Measurements from ENCODE around the gene CCNH. TPM values are rescaled to one million over a fixed set of nuclear protein-coding genes. Genes with fewer than 3 reads are reported as not detected.

Gene CCNH
- total RNA-seq, 1 experiment from 2014 or later, result 63.2 TPM

DNA sequence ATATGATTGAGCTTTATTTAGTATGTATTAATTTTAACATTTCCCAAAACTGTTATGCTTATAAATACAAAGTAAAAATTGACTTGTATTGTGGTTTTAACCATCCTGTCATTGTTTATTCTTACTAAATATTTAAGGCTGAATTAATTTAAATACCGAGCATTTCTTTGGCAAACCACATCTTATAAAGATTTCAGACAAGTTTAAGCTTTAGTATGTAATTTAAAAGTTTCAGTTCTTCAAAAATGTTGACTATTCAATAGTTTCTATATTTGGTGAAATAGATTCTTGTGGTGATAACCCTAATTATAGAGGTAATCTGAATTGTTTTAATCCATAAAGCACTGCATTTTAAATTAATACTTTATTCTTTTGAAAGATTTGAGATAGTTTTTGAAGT, 65.5 kb downstream of the CCNH start (continued):
- TF ChIP-seq, protein P1, sequence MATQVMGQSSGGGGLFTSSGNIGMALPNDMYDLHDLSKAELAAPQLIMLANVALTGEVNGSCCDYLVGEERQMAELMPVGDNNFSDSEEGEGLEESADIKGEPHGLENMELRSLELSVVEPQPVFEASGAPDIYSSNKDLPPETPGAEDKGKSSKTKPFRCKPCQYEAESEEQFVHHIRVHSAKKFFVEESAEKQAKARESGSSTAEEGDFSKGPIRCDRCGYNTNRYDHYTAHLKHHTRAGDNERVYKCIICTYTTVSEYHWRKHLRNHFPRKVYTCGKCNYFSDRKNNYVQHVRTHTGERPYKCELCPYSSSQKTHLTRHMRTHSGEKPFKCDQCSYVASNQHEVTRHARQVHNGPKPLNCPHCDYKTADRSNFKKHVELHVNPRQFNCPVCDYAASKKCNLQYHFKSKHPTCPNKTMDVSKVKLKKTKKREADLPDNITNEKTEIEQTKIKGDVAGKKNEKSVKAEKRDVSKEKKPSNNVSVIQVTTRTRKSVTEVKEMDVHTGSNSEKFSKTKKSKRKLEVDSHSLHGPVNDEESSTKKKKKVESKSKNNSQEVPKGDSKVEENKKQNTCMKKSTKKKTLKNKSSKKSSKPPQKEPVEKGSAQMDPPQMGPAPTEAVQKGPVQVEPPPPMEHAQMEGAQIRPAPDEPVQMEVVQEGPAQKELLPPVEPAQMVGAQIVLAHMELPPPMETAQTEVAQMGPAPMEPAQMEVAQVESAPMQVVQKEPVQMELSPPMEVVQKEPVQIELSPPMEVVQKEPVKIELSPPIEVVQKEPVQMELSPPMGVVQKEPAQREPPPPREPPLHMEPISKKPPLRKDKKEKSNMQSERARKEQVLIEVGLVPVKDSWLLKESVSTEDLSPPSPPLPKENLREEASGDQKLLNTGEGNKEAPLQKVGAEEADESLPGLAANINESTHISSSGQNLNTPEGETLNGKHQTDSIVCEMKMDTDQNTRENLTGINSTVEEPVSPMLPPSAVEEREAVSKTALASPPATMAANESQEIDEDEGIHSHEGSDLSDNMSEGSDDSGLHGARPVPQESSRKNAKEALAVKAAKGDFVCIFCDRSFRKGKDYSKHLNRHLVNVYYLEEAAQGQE (IDR thresholded peaks at IDR 0.05; ENCODE audit: low read depth), result no peak
- TF ChIP-seq, protein P2, sequence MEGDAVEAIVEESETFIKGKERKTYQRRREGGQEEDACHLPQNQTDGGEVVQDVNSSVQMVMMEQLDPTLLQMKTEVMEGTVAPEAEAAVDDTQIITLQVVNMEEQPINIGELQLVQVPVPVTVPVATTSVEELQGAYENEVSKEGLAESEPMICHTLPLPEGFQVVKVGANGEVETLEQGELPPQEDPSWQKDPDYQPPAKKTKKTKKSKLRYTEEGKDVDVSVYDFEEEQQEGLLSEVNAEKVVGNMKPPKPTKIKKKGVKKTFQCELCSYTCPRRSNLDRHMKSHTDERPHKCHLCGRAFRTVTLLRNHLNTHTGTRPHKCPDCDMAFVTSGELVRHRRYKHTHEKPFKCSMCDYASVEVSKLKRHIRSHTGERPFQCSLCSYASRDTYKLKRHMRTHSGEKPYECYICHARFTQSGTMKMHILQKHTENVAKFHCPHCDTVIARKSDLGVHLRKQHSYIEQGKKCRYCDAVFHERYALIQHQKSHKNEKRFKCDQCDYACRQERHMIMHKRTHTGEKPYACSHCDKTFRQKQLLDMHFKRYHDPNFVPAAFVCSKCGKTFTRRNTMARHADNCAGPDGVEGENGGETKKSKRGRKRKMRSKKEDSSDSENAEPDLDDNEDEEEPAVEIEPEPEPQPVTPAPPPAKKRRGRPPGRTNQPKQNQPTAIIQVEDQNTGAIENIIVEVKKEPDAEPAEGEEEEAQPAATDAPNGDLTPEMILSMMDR (IDR thresholded peaks at IDR 0.05 in 2 of 3, conservative IDR thresholded peaks at IDR 0.05 in 1 of 3; ENCODE audit: borderline replicate concordance in 1 of 3, insufficient read depth in 1 of 3, low read depth in 2 of 3, low read length in 2 of 3), result no peak
- TF ChIP-seq CEBPB (IDR thresholded peaks at IDR 0.05; ENCODE audit: low read depth) (no peak), SRF (IDR thresholded peaks at IDR 0.05; ENCODE audit: low read depth) (no peak), ZFX (IDR thresholded peaks at IDR 0.05) (no peak)

Other genes with a start within 250 kb of the CCNH start
- 23.9 TPM for gene RASA1, start 145.0 kb downstream of the CCNH start, total RNA-seq (2021; ENCODE audit: unreplicated experiment)

Data from HCT116 (cell line).